Uterus (tissue), 4 donors: ENCODE measurements around the gene ZNF740. TPM values are rescaled to one million over a fixed set of nuclear protein-coding genes. Genes with fewer than 3 reads are reported as not detected.
"Not testable (repeated sequence)": the region's sequence is repeated elsewhere in the genome, so short reads cannot be mapped to it uniquely, and the experiment has no call there.

ENCODE experiments used
- DNase-seq, 2 donors: peaks; one replicate each; pipeline ENCODE4 v3.0.0-alpha.2; 2019 to 2020
- H3K27ac ChIP-seq, 2 donors: fragments of 200-600 bp; sonication (generic); 1 replicate in 1 of 2; 2 replicates in 1 of 2; pipeline ENCODE4 v1.5.1; 2016 to 2018
- H3K27me3 ChIP-seq, 2 donors: fragments of 200-600 bp; sonication (generic); one replicate each; pipeline ENCODE4 v1.5.1; 2018 to 2019; ENCODE audit warnings: control low read depth in 1 of 2
- H3K36me3 ChIP-seq, 2 donors: fragments of 200-600 bp; sonication (generic); one replicate each; pipeline ENCODE4 v1.5.1; 2019; ENCODE audit warnings: control low read depth in 1 of 2
- H3K4me1 ChIP-seq, 2 donors: fragments of 200-600 bp; sonication (generic); one replicate each; pipeline ENCODE4 v1.5.1; 2018 to 2019; ENCODE audit warnings: control low read depth in 1 of 2
- H3K4me3 ChIP-seq, 2 donors: fragments of 200-600 bp; sonication (generic); 1 replicate in 1 of 2; 2 replicates in 1 of 2; pipeline ENCODE4 v1.5.1; 2018 to 2019; ENCODE audit warnings: mild to moderate bottlenecking in 1 of 2
- H3K9me3 ChIP-seq, 2 donors: fragments of 200-600 bp; sonication (generic); one replicate each; pipeline ENCODE4 v1.5.1; 2019; ENCODE audit warnings: control low read depth in 1 of 2
- CTCF ChIP-seq, 4 experiments: fragments of 200-600 bp in 2 of 4; fragments of 450-650 bp in 2 of 4; sonication (generic) in 2 of 4; IDR thresholded peaks; one replicate each; pipeline ENCODE4 v1.5.1; 2016 to 2019; ENCODE audit warnings: antibody characterized with exemption in 4 of 4, mild to moderate bottlenecking in 2 of 4, moderate library complexity in 1 of 4
- POLR2A ChIP-seq, 2 donors: fragments of 450-650 bp; IDR thresholded peaks; one replicate each; pipeline ENCODE4 v1.6.1; 2016; ENCODE audit warnings: antibody characterized with exemption in 2 of 2, mild to moderate bottlenecking in 1 of 2, moderate library complexity in 1 of 2
- intact Hi-C: fragments of 100-400 bp; cut with DNase I; formaldehyde crosslinking; loops from one replicate; pipeline ENCODE4 v1.15.1; 2023; ENCODE audit warnings: low total_unique reads
- total RNA-seq, 4 donors: library from RNA; depleted of rRNA in 3 of 4; stranded (reverse); fragments of >200 nt in 3 of 4; gene quantifications; one replicate each; pipeline versions ENCODE4 v1.1.0 to v1.2.4, GENCODE V29; 2014 to 2023
- donor health status: DM: yes; HTN: yes; CAD: no.

The ZNF740 gene
- total RNA-seq, 4 donors from 2014 or later: 7.7 to 55.5 (median 25.9) TPM

- Histone ChIP-seq H3K36me3 (no peaks in the 10 kb centered on the region), H3K27me3 (no peaks in the 10 kb centered on the region), H3K4me3 (no peak overlapping the region), H3K4me1 (peaks cover 0 to 6% of the 10 kb centered on the region in 2 donors), H3K27ac (no peak overlapping the region), H3K9me3 (no peaks in the 10 kb centered on the region)
- intact Hi-C loops: no loop called here
- DNase-seq: no peak
- TF ChIP-seq POLR2A (IDR thresholded peaks at IDR 0.05) (no peak), CTCF (IDR thresholded peaks at IDR 0.05) (no peak)
Observed at GRCh38 chr12:53201177-53201541, 20.6 kb downstream of the ZNF740 start.

- no peak overlapping the region for H3K4me3 ChIP-seq
- H3K4me1 ChIP-seq: peaks cover 0 to 6% of the 10 kb centered on the region in 2 donors
- H3K27me3 ChIP-seq: no peaks in the 10 kb centered on the region
- H3K9me3 ChIP-seq: no peaks in the 10 kb centered on the region
- no peaks in the 10 kb centered on the region for H3K36me3 ChIP-seq
- TF ChIP-seq CTCF (IDR thresholded peaks at IDR 0.05) (no peak), POLR2A (IDR thresholded peaks at IDR 0.05) (no peak)
- DNase-seq: no peak
- H3K27ac ChIP-seq: no peak overlapping the region
- intact Hi-C loops: no loop called here
Observed at GRCh38 chr12:53201639-53202038, 21.1 kb downstream of the ZNF740 start.

- H3K9me3 ChIP-seq, H3K36me3 ChIP-seq, H3K27me3 ChIP-seq, DNase-seq, intact Hi-C loops, H3K27ac ChIP-seq, H3K4me1 ChIP-seq, H3K4me3 ChIP-seq: not testable (repeated sequence)
Observed at GRCh38 chr12:53202316-53202715, 21.8 kb downstream of the ZNF740 start.

- H3K27me3 ChIP-seq: no peaks in the 10 kb centered on the region
- TF ChIP-seq CTCF (IDR thresholded peaks at IDR 0.05) (no peak), POLR2A (IDR thresholded peaks at IDR 0.05) (no peak)
- intact Hi-C loops: no loop called here
- H3K27ac ChIP-seq: no peak overlapping the region
- H3K36me3 ChIP-seq: no peaks in the 10 kb centered on the region
- peaks cover 0 to 6% of the 10 kb centered on the region in 2 donors for H3K4me1 ChIP-seq
- no peaks in the 10 kb centered on the region for H3K9me3 ChIP-seq
- no peak for DNase-seq
- H3K4me3 ChIP-seq: no peak overlapping the region
Observed at GRCh38 chr12:53204351-53204750, 23.8 kb downstream of the ZNF740 start.

GRCh38 chr12:53205747-53206419 lies 25.4 kb downstream of the ZNF740 start:
- Histone ChIP-seq H3K36me3 (no peaks in the 10 kb centered on the region), H3K27ac (no peak overlapping the region), H3K4me3 (no peak overlapping the region), H3K27me3 (no peaks in the 10 kb centered on the region), H3K9me3 (no peaks in the 10 kb centered on the region), H3K4me1 (peaks cover 0 to 6% of the 10 kb centered on the region in 2 donors)
- DNase-seq: no peak
- intact Hi-C loops: no loop called here
- TF ChIP-seq POLR2A (IDR thresholded peaks at IDR 0.05) (no peak), CTCF (IDR thresholded peaks at IDR 0.05) (no peak)

- Histone ChIP-seq H3K27ac (no peak within 1 kb of the TSS), H3K4me3 (no peak within 1 kb of the TSS), H3K9me3 (no peaks in the 10 kb centered on the region), H3K36me3 (no peaks in the 10 kb centered on the region), H3K4me1 (peaks cover 0 to 6% of the 10 kb centered on the region in 2 donors), H3K27me3 (no peaks in the 10 kb centered on the region)
- TF ChIP-seq POLR2A (IDR thresholded peaks at IDR 0.05) (no peak), CTCF (IDR thresholded peaks at IDR 0.05) (no peak)
- intact Hi-C loops: no loop called here
- DNase-seq: no peak
Observed at GRCh38 chr12:53207042-53207441, 26.5 kb downstream of the ZNF740 start, which contains the start of gene ITGB7. Gene ITGB7, minus strand, starts transcription at chr12:53207251. Its CDS starts 6,808 bp downstream, at chr12:53200443.
